Spleen (tissue), 7 donors: ENCODE results near the gene RAB25.

Experiments
- CTCF ChIP-seq, 11 experiments: fragments of 200-600 bp in 7 of 11; fragments of 450-650 bp in 4 of 11; sonication (generic) in 4 of 11; IDR thresholded peaks in 8 of 11; conservative IDR thresholded peaks in 3 of 11; 1 replicate in 7 of 11; 2 replicates in 4 of 11; pipeline versions ENCODE4 v1.4.0 to v1.8.0; 2016 to 2021; ENCODE audit warnings: antibody characterized with exemption in 11 of 11, inconsistent platforms in 4 of 11, mild to moderate bottlenecking in 1 of 11
- POLR2A ChIP-seq, 3 donors: fragments of 450-650 bp; IDR thresholded peaks; one replicate each; pipeline ENCODE4 v1.5.1; 2017; ENCODE audit warnings: antibody characterized with exemption in 3 of 3, mild to moderate bottlenecking in 1 of 3
- donor health status: DM: no; HTN: no; CAD: no; lungs with moderate emphysema.
- donor health status: DM: no; HTN: no; CAD: no.
- donor health status: DM: no; HTN: no; CAD: no.

GRCh38 chr1:156110252-156110651 is 49.3 kb downstream of the RAB25 start:
- TF ChIP-seq CTCF (IDR thresholded peaks at IDR 0.05 in 8 of 11, conservative IDR thresholded peaks at IDR 0.05 in 3 of 11) (no peak), POLR2A (IDR thresholded peaks at IDR 0.05) (no peak)
